ENCODE data around the gene NAA10. TPM values are rescaled to one million over a fixed set of nuclear protein-coding genes. Genes with fewer than 3 reads are reported as not detected.

The NAA10 gene
- total RNA-seq, result 10 to 100 TPM; 23.2 to 63.8 (median 35.6) TPM
- polyA plus RNA-seq, result 100 to 1,000 TPM; 114 to 161 (median 125) TPM
- long read RNA-seq, donor 1, transcript NAA10-208 (8 exons, 1,772 nt), result major isoform, 10 of 12 reads
- long read RNA-seq, donor 1, partial matches to known transcripts, result 0 of 12 reads
- long read RNA-seq, donor 1, other reads (novel, unspliced or antisense), result 0 of 12 reads
- long read RNA-seq, donor 2, transcript NAA10-208 (8 exons, 1,772 nt), result major isoform, 13 of 17 reads
- long read RNA-seq, donor 2, partial matches to known transcripts, result 0 of 17 reads
- long read RNA-seq, donor 2, other reads (novel, unspliced or antisense), result 0 of 17 reads
- long read RNA-seq, donor 3, transcript NAA10-208 (8 exons, 1,772 nt), result major isoform, 8 of 9 reads
- long read RNA-seq, donor 3, partial matches to known transcripts, result 0 of 9 reads
- long read RNA-seq, donor 3, other reads (novel, unspliced or antisense), result 0 of 9 reads
- long read RNA-seq, donor 4, result 0 reads
- long read RNA-seq, donor 5, transcript NAA10-208 (8 exons, 1,772 nt), result major isoform, 21 of 25 reads
- long read RNA-seq, donor 5, partial matches to known transcripts, result 0 of 25 reads
- long read RNA-seq, donor 5, other reads (novel, unspliced or antisense), result 0 of 25 reads
- long read RNA-seq, donor 6, transcript NAA10-208 (8 exons, 1,772 nt), result major isoform, 40 of 64 reads
- long read RNA-seq, donor 6, transcript NAA10-211 (5 exons, 1,062 nt), result minor isoform, 5 of 64 reads
- long read RNA-seq, donor 6, partial matches to known transcripts, result 12 of 64 reads
- long read RNA-seq, donor 6, other reads (novel, unspliced or antisense), result 0 of 64 reads
- long read RNA-seq, donor 7, transcript NAA10-208 (8 exons, 1,772 nt), result major isoform, 18 of 23 reads
- long read RNA-seq, donor 7, partial matches to known transcripts, result 0 of 23 reads
- long read RNA-seq, donor 7, other reads (novel, unspliced or antisense), result 0 of 23 reads
- long read RNA-seq, donor 8, transcript NAA10-208 (8 exons, 1,772 nt), result major isoform, 13 of 19 reads
- long read RNA-seq, donor 8, partial matches to known transcripts, result 0 of 19 reads
- long read RNA-seq, donor 8, other reads (novel, unspliced or antisense), result 0 of 19 reads
- long read RNA-seq, donor 9, transcript NAA10-208 (8 exons, 1,772 nt), result major isoform, 11 of 15 reads
- long read RNA-seq, donor 9, partial matches to known transcripts, result 0 of 15 reads
- long read RNA-seq, donor 9, other reads (novel, unspliced or antisense), result 0 of 15 reads
- long read RNA-seq, donor 10, transcript NAA10-208 (8 exons, 1,772 nt), result major isoform, 7 of 9 reads
- long read RNA-seq, donor 10, partial matches to known transcripts, result 0 of 9 reads
- long read RNA-seq, donor 10, other reads (novel, unspliced or antisense), result 0 of 9 reads

DNA sequence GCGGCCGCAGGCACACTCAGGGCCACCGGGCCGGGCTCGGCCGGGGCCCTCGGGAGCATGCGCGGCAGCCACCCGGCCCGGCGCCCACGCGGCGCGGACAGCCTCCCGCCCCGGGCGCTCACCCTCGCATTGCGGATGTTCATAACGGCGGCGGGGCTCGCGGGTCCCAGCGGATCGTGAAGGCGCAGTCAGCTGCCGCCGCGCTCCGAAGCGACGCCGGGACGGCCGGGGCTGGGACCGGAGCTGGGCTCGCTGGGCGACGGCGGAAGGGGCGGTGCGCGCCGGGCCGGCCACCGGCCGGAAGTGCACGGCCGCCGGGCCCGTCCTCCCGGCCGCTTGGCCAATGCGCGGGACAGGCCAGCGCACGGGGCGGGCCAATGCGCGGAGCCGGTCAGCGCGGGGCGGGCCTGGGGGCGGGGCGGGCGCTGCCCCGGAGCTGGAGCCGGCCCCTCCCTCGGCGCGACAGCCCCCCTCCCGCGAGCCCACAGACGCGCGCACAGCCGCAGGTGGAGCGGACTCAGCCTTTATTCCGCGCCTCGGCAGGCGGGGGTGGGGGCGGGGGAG lies at the start of gene NAA10:
Gene NAA10, minus strand, starts transcription at position 276 of the 564 bp plus-strand sequence. Its CDS starts 133 bp downstream, at position 143.
- peaks cover 0 to 39% (median 21%) of the 10 kb centered on the region in 4 donors for H3K4me1 ChIP-seq
- no peaks in the 10 kb centered on the region for H3K27me3 ChIP-seq
- H3K36me3 ChIP-seq, result peaks cover 4 to 30% (median 26%) of the 10 kb centered on the region in 4 donors
- peak within 1 kb of the TSS; percentile 16 to 86 (median 61) for H3K27ac ChIP-seq
- peak; percentile 80 to 93 for DNase-seq
- 0 to 13% (median 1%) methylated on average over 5 to 56 of the region's 87 CpGs; no CpG with 5 or more reads in 1 of the 5 donors for WGBS, 5 donors
- intact Hi-C loops (cut with DNase I; ENCODE audit: low total_unique reads), result no loop called here
- no peaks in the 10 kb centered on the region for H3K9me3 ChIP-seq
- peak within 1 kb of the TSS; percentile 64 to 85 (median 76) for H3K4me3 ChIP-seq
- no peak for TF ChIP-seq POLR2AphosphoS5 (IDR thresholded peaks at IDR 0.05)
- TF ChIP-seq POLR2A (IDR thresholded peaks at IDR 0.05), result no peak

DNA sequence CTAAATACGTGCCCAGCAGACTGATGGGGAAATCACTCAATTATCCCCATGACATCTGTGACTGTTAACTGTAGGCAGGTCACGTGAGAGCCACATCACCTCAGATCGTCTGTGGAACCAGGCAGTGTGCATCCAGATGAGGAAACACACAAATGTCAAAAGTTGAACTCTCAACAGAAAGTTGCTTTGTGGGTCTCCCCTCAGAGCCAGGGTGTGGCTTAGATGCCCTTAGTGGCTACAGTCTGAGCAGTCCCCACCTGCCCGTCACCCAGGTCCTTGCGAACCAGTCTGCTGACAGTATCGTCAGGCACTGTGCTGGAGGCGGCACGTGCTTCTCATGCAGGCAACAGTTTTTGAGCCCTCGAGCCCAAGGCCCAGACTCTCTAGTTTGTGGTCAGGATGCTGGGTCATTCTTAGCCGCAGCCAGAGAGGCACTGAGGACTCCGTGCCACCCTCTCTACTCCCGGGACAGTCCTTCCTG lies 48.5 kb upstream of the NAA10 start:
- 79 to 89% (median 81%) methylated on average over 6 to 12 of the region's 12 CpGs for WGBS, 5 donors

GRCh38 chrX:153981771-153982533 lies 47.1 kb upstream of the NAA10 start:
- intact Hi-C loops (cut with DNase I; ENCODE audit: low total_unique reads), result no loop called here
- WGBS, 5 donors, result 83 to 88% (median 86%) methylated on average over 17 to 52 of the region's 52 CpGs
- no peak for TF ChIP-seq POLR2A (IDR thresholded peaks at IDR 0.05)
- no peak for TF ChIP-seq POLR2AphosphoS5 (IDR thresholded peaks at IDR 0.05)
- no peak for TF ChIP-seq EP300 (IDR thresholded peaks at IDR 0.05)
- no peak for TF ChIP-seq CTCF (IDR thresholded peaks at IDR 0.05)
- Histone ChIP-seq H3K4me3 (no peak overlapping the region), H3K36me3 (no peaks in the 10 kb centered on the region), H3K27me3 (no peaks in the 10 kb centered on the region), H3K27ac (peak overlapping the region in 3 of 5 donors; percentile 57 to 66 (median 64)), H3K4me1 (peaks cover 0 to 23% (median 10%) of the 10 kb centered on the region in 4 donors), H3K9me3 (no peaks in the 10 kb centered on the region)
- DNase-seq, result peak in 1 of 2 donors; percentile 46

More for the DNA sequence above, 48.5 kb upstream of the NAA10 start:
- Histone ChIP-seq H3K27me3 (peaks cover 0 to 3% (median 0%) of the 10 kb centered on the region in 3 donors), H3K4me1 (peaks cover 0 to 23% (median 10%) of the 10 kb centered on the region in 4 donors), H3K36me3 (no peaks in the 10 kb centered on the region), H3K9me3 (no peaks in the 10 kb centered on the region), H3K27ac (no peak overlapping the region), H3K4me3 (no peak overlapping the region)
- intact Hi-C loops (cut with DNase I; ENCODE audit: low total_unique reads), result no loop called here
- no peak for DNase-seq
- no peak for TF ChIP-seq POLR2AphosphoS5 (IDR thresholded peaks at IDR 0.05)
- TF ChIP-seq EP300 (IDR thresholded peaks at IDR 0.05), result no peak
- no peak for TF ChIP-seq POLR2A (IDR thresholded peaks at IDR 0.05)
- no peak for TF ChIP-seq CTCF (IDR thresholded peaks at IDR 0.05)
